ENCODE results near the gene KDM2A.

DNA sequence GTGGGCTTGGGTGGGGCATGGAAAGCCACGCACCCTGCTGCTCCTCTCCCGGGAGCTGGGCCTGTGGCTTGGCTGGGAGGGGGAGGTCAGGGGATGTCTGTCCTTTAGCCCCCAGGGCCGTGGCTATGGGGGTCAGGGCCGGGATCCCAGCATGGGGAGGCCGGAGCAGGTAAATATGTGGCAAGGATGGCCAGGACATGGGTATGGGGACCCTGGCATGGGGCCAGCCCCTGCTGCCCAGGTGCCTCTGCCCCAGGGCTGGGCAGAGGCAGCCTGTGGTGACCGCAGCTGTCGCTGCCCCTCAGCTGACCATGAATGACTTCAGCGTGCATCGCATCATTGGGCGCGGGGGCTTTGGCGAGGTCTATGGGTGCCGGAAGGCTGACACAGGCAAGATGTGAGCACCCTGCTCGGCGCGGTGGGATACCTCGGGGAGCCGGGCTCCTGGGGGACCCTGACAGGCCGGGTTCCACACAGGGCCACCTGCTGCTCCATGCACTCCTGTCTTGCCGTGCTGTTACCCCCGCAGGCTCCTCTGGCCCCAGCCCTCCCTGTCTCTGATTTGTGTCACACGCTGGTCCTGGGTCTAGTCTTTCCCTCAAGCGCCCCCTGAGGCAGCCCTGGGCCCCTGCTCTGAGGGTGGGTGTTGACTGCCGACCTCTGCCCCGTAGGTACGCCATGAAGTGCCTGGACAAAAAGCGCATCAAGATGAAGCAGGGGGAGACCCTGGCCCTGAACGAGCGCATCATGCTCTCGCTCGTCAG is 161.9 kb downstream of the KDM2A start:
- TF ChIP-seq, protein P1, sequence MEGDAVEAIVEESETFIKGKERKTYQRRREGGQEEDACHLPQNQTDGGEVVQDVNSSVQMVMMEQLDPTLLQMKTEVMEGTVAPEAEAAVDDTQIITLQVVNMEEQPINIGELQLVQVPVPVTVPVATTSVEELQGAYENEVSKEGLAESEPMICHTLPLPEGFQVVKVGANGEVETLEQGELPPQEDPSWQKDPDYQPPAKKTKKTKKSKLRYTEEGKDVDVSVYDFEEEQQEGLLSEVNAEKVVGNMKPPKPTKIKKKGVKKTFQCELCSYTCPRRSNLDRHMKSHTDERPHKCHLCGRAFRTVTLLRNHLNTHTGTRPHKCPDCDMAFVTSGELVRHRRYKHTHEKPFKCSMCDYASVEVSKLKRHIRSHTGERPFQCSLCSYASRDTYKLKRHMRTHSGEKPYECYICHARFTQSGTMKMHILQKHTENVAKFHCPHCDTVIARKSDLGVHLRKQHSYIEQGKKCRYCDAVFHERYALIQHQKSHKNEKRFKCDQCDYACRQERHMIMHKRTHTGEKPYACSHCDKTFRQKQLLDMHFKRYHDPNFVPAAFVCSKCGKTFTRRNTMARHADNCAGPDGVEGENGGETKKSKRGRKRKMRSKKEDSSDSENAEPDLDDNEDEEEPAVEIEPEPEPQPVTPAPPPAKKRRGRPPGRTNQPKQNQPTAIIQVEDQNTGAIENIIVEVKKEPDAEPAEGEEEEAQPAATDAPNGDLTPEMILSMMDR (IDR thresholded peaks at IDR 0.05), result no peak
- no peak for TF ChIP-seq POLR2A (IDR thresholded peaks at IDR 0.05)

Measured in lower leg skin (tissue), 3 donors.